ENCODE results near the gene FRG1.
"Not testable (repeated sequence)": the region's sequence is repeated elsewhere in the genome, so short reads cannot be mapped to it uniquely, and the experiment has no call there.

Gene FRG1

DNA sequence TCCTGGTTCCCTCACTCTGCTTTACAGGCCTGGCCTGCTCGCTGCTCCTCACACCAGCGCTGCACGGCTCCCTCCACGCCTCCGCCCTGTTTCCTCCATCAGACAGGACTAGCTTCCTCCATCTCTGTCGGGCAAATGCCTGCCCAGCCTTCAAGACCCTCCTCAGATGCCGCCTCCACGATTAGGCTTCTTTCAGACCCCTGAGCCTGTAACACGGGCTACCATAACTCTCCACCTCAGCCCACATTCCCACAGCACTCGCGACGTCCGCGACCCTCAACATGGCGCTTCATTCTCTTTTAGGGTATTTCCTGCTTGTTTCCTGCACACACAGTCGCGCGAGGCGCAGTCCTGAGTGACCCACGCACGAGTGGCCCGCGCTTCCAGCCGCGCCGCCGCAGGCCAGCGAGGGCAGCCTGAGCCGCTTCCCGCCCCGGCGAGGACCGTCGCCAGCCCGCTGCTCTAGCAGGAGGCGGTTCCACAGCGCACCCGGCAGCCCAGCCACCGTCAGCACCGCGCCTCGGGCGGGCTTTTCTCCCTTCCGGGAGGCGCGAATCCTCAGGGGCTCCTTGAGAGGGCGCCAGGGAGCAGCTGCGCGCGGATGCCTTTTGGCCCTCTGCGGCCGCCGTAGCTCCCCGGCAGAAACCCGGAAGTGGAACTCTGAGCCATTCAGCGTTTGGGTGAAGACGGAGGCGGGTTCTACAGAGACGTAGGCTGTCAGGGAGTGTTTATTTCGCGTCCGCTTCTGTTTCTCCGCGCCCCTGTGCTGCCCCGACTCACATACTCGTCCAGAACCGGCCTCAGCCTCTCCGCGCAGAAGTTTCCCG, at the start of gene FRG1:
FRG1 (plus strand) TSS at position 695 of the 827 bp plus-strand sequence. CDS start 138 bp downstream, outside the sequence.
- FAIRE-seq, result no peak

GRCh38 chr4:189897667-189898066, 43.0 kb upstream of the FRG1 start:
- no peak for FAIRE-seq

DNA sequence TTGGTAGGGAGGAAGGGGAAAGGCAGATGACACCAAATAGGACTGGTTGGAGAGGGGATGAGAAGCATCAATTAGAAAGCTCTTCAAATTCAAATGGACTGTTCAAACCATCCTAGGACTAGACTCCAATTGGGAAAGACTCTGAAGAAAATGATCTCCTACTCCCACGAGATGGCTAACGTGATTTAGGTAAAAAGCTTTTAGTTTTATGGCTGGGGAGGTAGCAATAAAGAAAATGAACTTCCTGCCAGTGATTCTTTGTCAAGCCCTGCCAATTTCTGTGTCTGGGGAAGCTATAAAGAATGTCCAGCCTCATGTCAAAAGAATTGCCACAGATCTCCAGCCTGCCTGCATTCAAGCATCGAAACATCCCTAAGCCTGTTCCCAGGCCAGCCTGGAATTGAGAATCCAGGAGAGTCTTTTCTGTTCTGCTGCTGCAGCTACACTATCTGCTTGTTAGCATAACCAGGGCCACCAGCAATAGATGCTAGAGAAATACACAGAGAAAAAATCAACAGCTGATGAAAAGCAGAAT, 41.1 kb upstream of the FRG1 start:
- not testable (repeated sequence) for FAIRE-seq

DNA sequence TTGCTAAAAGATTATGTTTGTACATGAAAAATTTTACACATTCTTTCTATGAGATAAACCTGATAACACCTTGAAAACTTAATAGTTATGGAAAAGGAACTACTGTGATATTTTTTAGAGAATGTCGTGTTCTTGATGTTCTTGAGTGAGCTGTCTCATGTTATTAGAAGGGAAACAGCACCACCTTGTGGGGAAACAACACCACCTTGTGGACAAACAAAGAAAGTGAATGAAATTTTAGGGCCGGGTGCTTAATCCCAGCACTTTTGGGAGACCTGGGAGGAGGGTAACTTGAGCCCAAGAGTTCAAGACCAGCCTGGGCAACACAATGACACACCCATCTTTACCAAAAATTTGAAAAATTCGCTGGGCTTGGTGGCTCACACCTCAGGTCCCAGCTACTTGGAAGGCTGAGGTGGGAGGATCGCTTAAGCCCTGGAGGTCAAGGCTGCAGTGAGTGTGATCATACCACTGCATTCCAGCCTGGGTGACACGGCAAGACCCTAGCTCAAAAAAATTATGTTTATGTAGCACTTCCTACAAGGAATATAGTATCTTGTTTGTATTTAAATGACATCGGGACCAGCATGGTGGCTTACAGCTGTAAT, 36.1 kb upstream of the FRG1 start:
- FAIRE-seq, result peak; percentile 73

DNA sequence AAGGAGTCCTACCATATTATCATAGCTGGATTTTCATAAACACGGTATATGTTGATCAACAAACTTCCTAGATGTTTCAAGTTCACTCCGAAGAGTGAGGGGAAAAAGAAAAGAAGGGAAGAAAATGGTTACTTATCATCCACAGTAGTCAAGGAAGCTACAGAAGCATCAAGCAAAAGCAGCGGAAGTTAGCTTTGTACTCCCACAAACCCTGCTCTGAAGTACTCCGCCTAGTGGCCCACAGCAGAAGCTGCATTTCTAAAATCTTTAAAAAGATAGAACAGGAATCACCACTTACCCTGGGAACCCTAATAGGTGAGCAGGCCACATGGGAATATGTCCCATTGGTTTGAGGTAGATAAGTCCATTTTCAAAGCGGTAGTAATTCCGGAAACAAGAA, 28.5 kb upstream of the FRG1 start:
- no peak for FAIRE-seq

GRCh38 chr4:189917161-189917891, 23.3 kb upstream of the FRG1 start:
- no peak for FAIRE-seq

- FAIRE-seq, result peak; percentile 60
Observed at GRCh38 chr4:189921058-189921457, 19.6 kb upstream of the FRG1 start.

DNA sequence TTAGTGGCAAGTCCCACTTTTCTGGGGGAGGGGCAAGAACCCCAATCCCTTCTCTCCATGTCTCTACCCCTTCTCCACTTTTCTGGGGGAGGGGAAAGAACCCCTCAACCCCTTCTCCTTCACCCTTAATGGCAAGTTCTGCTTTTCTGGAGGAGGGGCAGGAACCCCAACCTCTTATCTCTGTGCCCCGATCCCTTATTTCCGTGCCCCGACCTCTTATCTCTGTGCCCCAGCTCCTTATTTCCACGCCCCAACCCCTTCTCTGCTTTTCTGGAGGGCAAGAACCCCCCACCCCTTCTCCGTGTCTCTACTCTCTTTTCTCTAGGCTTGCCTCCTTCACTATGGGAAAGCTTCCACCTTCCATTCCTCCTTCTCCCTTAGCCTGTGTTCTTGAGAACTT, 13.9 kb upstream of the FRG1 start:
- not testable (repeated sequence) for FAIRE-seq

GRCh38 chr4:189941005-189941450, 356 bp downstream of the FRG1 start:
- FAIRE-seq, result no peak

GRCh38 chr4:189942412-189942811, 1.7 kb downstream of the FRG1 start:
- FAIRE-seq, result not testable (repeated sequence)

GRCh38 chr4:189944077-189944476, 3.4 kb downstream of the FRG1 start:
- FAIRE-seq, result not testable (repeated sequence)

- not testable (repeated sequence) for FAIRE-seq
Observed at GRCh38 chr4:189946906-189947305, 6.2 kb downstream of the FRG1 start.

GRCh38 chr4:189948486-189948885, 7.8 kb downstream of the FRG1 start:
- not testable (repeated sequence) for FAIRE-seq

- not testable (repeated sequence) for FAIRE-seq
Observed at GRCh38 chr4:189969291-189969690, 28.6 kb downstream of the FRG1 start.

- no peak for FAIRE-seq
Observed at GRCh38 chr4:189973646-189974045, 33.0 kb downstream of the FRG1 start.

DNA sequence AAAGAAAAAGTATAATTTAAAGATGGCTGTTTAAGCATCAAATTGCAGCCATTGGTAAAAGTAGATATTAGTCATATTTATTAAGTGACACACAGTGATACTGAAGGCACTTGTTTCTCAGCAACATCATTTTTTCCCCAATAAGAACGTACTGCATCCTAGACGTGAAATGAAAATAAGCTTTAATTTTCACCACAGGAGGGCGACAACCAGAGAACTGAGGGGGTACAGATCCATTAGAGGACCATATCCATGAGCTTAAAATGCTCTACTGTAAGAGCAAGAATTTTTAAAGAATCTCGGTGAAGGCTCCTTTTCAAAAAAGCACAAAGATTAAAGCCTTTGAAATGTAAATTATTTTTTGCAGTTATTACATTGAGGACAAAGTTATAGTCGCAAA, 33.4 kb downstream of the FRG1 start:
- no peak for FAIRE-seq

DNA sequence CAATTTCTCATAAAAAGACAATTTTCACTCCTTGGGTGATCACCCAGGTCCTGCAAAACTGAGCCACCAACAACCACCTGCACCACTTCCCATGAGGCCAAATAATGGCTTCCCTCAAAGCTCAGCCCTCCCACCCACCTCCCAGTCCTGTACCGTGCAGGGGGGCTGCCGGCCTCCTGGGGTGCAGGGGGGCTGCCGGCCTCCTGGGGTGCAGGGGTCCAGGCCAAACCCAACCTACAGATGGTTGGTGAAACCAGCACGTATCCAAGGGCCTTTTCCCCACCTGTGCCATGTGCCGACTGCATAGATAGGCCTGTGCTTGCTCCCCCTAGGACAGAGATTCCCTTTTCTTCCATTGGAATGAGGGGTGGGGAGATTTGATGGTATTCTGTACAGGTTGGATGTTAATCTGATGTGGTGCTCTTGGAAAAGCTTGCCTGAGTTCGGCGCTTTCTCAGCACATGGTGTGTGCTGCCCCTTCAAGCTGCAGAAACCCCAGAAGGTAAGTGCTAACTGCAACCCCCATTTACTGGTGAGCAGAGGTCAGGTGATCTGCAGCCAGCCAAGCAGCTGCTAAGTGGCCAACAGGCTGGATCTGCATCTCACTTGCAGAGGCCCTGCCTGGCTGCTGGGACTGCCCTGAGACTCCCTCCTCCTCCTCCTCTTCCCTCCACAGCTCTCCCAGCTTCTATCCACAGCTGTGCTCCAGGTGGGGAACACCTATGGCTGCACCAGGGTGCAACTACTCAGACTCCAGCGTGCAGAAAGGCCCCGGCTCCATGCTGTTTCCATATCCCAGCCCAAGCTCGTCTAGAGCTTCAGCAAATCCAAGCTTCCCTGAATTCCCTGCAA, 38.8 kb downstream of the FRG1 start:
- no peak for FAIRE-seq

DNA sequence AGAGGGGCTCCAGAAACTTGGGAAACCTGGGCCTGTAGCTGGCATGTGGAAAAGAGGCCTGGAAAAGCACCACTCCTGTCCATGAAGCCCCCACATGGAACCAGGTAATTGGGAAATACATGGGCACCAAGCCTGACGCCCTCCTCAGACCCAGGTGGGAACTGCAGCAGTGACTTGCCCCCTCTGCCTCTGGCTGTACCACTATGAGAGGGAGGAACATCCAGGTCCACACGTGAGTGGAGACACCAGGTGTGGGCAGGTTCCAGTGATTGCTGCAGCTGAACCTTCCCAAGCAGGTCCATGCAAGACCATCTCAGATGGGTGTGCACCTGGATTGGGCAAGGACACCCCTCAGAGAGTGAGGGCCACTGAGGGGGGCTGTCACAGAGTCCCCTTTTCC, 39.6 kb downstream of the FRG1 start:
- FAIRE-seq, result not testable (repeated sequence)

- FAIRE-seq, result no peak
Observed at GRCh38 chr4:189981970-189982369, 41.3 kb downstream of the FRG1 start.

GRCh38 chr4:189983916-189984526, 43.3 kb downstream of the FRG1 start:
- not testable (repeated sequence) for FAIRE-seq

DNA sequence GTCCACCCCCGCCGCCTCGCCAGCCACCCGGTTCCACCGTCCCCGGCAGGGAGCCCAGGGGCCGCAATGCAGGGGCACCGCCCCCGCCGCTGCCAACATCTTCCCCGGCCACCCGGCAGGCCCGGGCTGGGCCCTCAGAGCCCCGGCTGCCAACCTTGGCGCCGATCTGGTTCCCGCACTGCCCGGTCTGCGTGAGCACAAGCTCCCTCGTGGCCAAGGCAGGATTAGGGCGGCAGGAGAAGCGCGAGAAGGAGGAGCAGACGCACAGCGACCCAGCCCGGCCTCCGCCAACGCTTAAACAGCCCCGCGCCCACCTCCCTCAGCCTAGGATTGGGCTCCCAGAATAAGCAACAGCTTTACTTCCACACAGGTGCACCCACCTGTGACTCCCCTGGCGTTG, 44.0 kb downstream of the FRG1 start:
- FAIRE-seq, result not testable (repeated sequence)
